Endothelial cell of umbilical vein (primary cell): ENCODE results near the gene APMAP.

Source experiments
- CTCF ChIP-seq, 2 donors: IDR thresholded peaks; 1 replicate in 1 of 2; 2 replicates in 1 of 2; pipeline ENCODE4 v1.5.1; 2011; ENCODE audit warnings: low read length in 2 of 2, mild to moderate bottlenecking in 2 of 2, moderate library complexity in 2 of 2, control low read depth in 1 of 2, inconsistent platforms in 1 of 2, low read depth in 1 of 2; ENCODE audit not compliant: insufficient read depth in 1 of 2; ENCODE audit errors: extremely low read depth in 1 of 2
- EZH2 ChIP-seq: IDR thresholded peaks from 2 replicates; pipeline ENCODE4 v1.6.1; 2012; ENCODE audit warnings: borderline replicate concordance, low read depth, mild to moderate bottlenecking, moderate library complexity, low read length, inconsistent platforms; ENCODE audit not compliant: severe bottlenecking
- FOS ChIP-seq: IDR thresholded peaks from 2 replicates; pipeline ENCODE4 v1.6.1; 2011; ENCODE audit warnings: mild to moderate bottlenecking, low read length, moderate library complexity, borderline replicate concordance; ENCODE audit not compliant: insufficient read depth
- GATA2 ChIP-seq: IDR thresholded peaks from 2 replicates; pipeline ENCODE4 v1.7.0; 2011; ENCODE audit warnings: low read depth, mild to moderate bottlenecking, moderate library complexity, mixed read lengths, low read length; ENCODE audit not compliant: insufficient read length, insufficient read depth
- JUN ChIP-seq: IDR thresholded peaks from 2 replicates; pipeline ENCODE4 v1.6.1; 2011; ENCODE audit warnings: borderline replicate concordance, low read depth; ENCODE audit not compliant: insufficient read length, insufficient read depth
- MYC ChIP-seq: IDR thresholded peaks from one replicate; pipeline ENCODE4 v1.6.1; 2011; ENCODE audit warnings: mild to moderate bottlenecking, low read depth, low read length
- POLR2A ChIP-seq: IDR thresholded peaks from 2 replicates; pipeline ENCODE4 v1.6.1; 2012; ENCODE audit warnings: low read depth, mild to moderate bottlenecking, control low read depth, low read length
- POLR2AphosphoS5 ChIP-seq: IDR thresholded peaks from 2 replicates; pipeline ENCODE4 v1.6.1; 2012; ENCODE audit warnings: low read depth, mild to moderate bottlenecking, control low read depth, low read length, moderate library complexity; ENCODE audit not compliant: insufficient read depth
- TF ChIP-seq, protein P1 (sequence below): IDR thresholded peaks from 2 replicates; pipeline ENCODE4 v1.6.1; 2011; ENCODE audit not compliant: insufficient read depth, insufficient read length

DNA sequence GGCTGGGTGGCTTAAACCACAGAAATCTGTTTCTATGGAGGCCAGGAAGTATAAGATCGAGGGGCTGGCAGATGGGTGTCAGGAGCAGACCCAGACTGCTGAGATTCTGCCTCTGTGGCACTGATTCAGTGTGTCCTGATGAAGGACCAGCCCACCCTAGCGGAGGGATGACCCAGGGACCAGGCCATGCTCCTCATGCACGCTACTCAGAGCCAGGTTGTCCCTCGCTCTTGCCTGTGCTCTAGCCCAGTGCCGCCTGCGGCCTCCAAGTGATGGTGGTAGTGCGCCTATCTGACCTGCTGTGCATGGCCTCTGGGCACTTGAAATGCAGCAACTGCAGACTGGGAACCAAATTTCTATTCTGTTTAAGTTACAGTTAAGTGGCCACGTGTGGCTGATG, 13.1 kb upstream of the APMAP start:
- TF ChIP-seq CTCF (IDR thresholded peaks at IDR 0.05; ENCODE audit: extremely low read depth in 1 of 2, insufficient read depth in 1 of 2, low read depth in 1 of 2, low read length in 2 of 2) (no peak), FOS (no peak), EZH2 (no peak), POLR2AphosphoS5 (no peak), POLR2A (no peak), MYC (no peak), JUN (no peak), GATA2 (no peak)
- TF ChIP-seq, protein P1, sequence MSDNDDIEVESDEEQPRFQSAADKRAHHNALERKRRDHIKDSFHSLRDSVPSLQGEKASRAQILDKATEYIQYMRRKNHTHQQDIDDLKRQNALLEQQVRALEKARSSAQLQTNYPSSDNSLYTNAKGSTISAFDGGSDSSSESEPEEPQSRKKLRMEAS, result no peak
